HepG2 (cell line): ENCODE measurements around the gene PCSK6. TPM values are rescaled to one million over a fixed set of nuclear protein-coding genes. Genes with fewer than 3 reads are reported as not detected.

Experiments
- ATAC-seq: fragments of 200-7000 bp; cut with Tn5 transposase; 3 replicates; pipeline ENCODE4 v1.9.1; 2020; ENCODE audit warnings: mild to moderate bottlenecking, moderate library complexity
- BruUV-seq: library from RNA; stranded (reverse); fragments of 400-500 nt; replicated peaks from 2 replicates; lab custom pipeline; 2021; lab: Mats Ljungman, UMichigan
- CTCF ChIA-PET: fragments of 300-600 bp; formaldehyde crosslinking; extraction: SDS; loops from one replicate; lab custom pipeline; 2021; ENCODE audit warnings: low total read pairs, inconsistent platforms, low intra/inter-chr PET ratio; lab: Yijun Ruan, JAX
- POLR2A ChIA-PET: fragments of 350-600 bp; sonication (Branson Sonifier 250); formaldehyde crosslinking; loops from one replicate; lab custom pipeline; 2020; ENCODE audit warnings: antibody characterized with exemption, inconsistent platforms; lab: Yijun Ruan, JAX
- DNase-seq: peaks from one replicate; pipeline ENCODE4 v3.0.0-alpha.2; 2015; ENCODE audit warnings: low spot score
- FAIRE-seq: peaks from 3 replicates; lab custom pipeline; 2011; peaks lifted over from hg19 to GRCh38; lab: Jason Lieb, UNC
- H2AFZ ChIP-seq: one replicate; pipeline ENCODE4 v1.6.1; 2011; ENCODE audit warnings: low read length, inconsistent platforms
- H3K27ac ChIP-seq: fragments of 300-600 bp; 3 replicates; pipeline ENCODE4 v1.8.0; 2011; ENCODE audit warnings: mixed run types, mild to moderate bottlenecking, mixed read lengths, low read length, inconsistent platforms; ENCODE audit not compliant: insufficient read depth; ENCODE audit errors: extremely low read length
- H3K27me3 ChIP-seq, 2 experiments: fragments of 200-600 bp in 1 of 2; 2 replicates in 1 of 2; 3 replicates in 1 of 2; pipeline versions ENCODE4 v1.6.0 to v1.8.0; 2011; ENCODE audit warnings: low read length in 2 of 2, mild to moderate bottlenecking in 2 of 2, moderate library complexity in 2 of 2, inconsistent platforms in 1 of 2; ENCODE audit not compliant: insufficient read depth in 2 of 2, control insufficient read depth in 1 of 2
- H3K36me3 ChIP-seq, 2 experiments: fragments of 200-600 bp in 1 of 2; replicated peaks in 1 of 2; 2 replicates in 1 of 2; 3 replicates in 1 of 2; pipeline versions ENCODE4 v1.5.1 to v1.8.0; 2011; ENCODE audit warnings: low read length in 2 of 2, inconsistent platforms in 1 of 2; ENCODE audit not compliant: insufficient read depth in 2 of 2, control insufficient read depth in 1 of 2
- H3K4me1 ChIP-seq: 2 replicates; pipeline ENCODE4 v1.5.1; 2012; ENCODE audit warnings: low read length, inconsistent platforms; ENCODE audit not compliant: insufficient read depth
- H3K4me2 ChIP-seq: 2 replicates; pipeline ENCODE4 v1.6.0; 2011; ENCODE audit warnings: low read depth, low read length, inconsistent platforms
- H3K4me3 ChIP-seq, 3 experiments: fragments of 200-600 bp in 1 of 3; sonication (generic), shearing (Covaris generic) in 1 of 3; replicated peaks in 1 of 3; 2 replicates each; pipeline ENCODE4 v1.5.1; 2011 to 2016; ENCODE audit warnings: low read length in 3 of 3, inconsistent platforms in 2 of 3, low read depth in 2 of 3, mild to moderate bottlenecking in 2 of 3, control low read depth in 1 of 3, mixed read lengths in 1 of 3; ENCODE audit not compliant: insufficient read depth in 1 of 3
- H3K79me2 ChIP-seq: one replicate; pipeline ENCODE4 v1.6.1; 2011; ENCODE audit warnings: low read length, inconsistent platforms; ENCODE audit not compliant: insufficient read depth
- H3K9ac ChIP-seq: 2 replicates; pipeline ENCODE4 v1.6.0; 2011; ENCODE audit warnings: mild to moderate bottlenecking, low read depth, low read length, inconsistent platforms; ENCODE audit not compliant: insufficient read depth
- H3K9me3 ChIP-seq: 2 replicates; pipeline ENCODE4 v1.5.1; 2012; ENCODE audit warnings: mild to moderate bottlenecking, low read length
- H4K20me1 ChIP-seq: 2 replicates; pipeline ENCODE4 v1.6.0; 2011; ENCODE audit warnings: inconsistent platforms, mild to moderate bottlenecking, low read length, moderate library complexity; ENCODE audit not compliant: insufficient read depth
- AHR ChIP-seq: IDR thresholded peaks from 2 replicates; pipeline ENCODE4 v1.6.1; 2018; ENCODE audit warnings: missing genetic modification reagents, missing compliant biosample characterization
- CENPT ChIP-seq: sonication (generic); formaldehyde crosslinking; IDR thresholded peaks from 2 replicates; pipeline ENCODE4 v1.8.0; 2022; ENCODE audit warnings: low read depth, mild to moderate bottlenecking, moderate library complexity, missing genetic modification reagents
- FOXC1 ChIP-seq: sonication (generic); formaldehyde crosslinking; IDR thresholded peaks from 2 replicates; pipeline ENCODE4 v1.8.0; 2022; ENCODE audit warnings: mild to moderate bottlenecking, missing genetic modification reagents, borderline replicate concordance
- GLI4 ChIP-seq: sonication (generic); formaldehyde crosslinking; IDR thresholded peaks from 2 replicates; pipeline ENCODE4 v1.5.1; 2020; ENCODE audit warnings: missing genetic modification reagents, mild to moderate bottlenecking, moderate library complexity, borderline replicate concordance
- KLF13 ChIP-seq: sonication (generic); formaldehyde crosslinking; IDR thresholded peaks from 2 replicates; pipeline ENCODE4 v1.4.0; 2020; ENCODE audit warnings: mild to moderate bottlenecking, missing genetic modification reagents
- MED8 ChIP-seq: sonication (generic); formaldehyde crosslinking; IDR thresholded peaks from 2 replicates; pipeline ENCODE4 v1.8.1; 2023; ENCODE audit warnings: mild to moderate bottlenecking, missing genetic modification reagents; ENCODE audit not compliant: insufficient replicate concordance
- PRPF4 ChIP-seq: fragments of 200-400 bp; formaldehyde crosslinking; IDR thresholded peaks from 2 replicates; pipeline ENCODE4 v1.6.1; 2016; ENCODE audit warnings: low read length, low read depth; ENCODE audit not compliant: poor library complexity, severe bottlenecking
- RBM22 ChIP-seq: fragments of 200-400 bp; formaldehyde crosslinking; optimal IDR thresholded peaks from 2 replicates; pipeline ENCODE3; 2017; ENCODE audit warnings: mild to moderate bottlenecking, low read length, moderate library complexity
- RFX3 ChIP-seq: IDR thresholded peaks from 2 replicates; pipeline ENCODE4 v1.6.1; 2016; ENCODE audit warnings: missing biosample characterization, missing genetic modification reagents
- ZBTB38 ChIP-seq: sonication (generic); formaldehyde crosslinking; IDR thresholded peaks from 2 replicates; pipeline ENCODE4 v1.5.1; 2020; ENCODE audit warnings: mild to moderate bottlenecking, missing genetic modification reagents
- ZFYVE20 ChIP-seq: sonication (generic); formaldehyde crosslinking; IDR thresholded peaks from 2 replicates; pipeline ENCODE4 v1.8.0; 2023; ENCODE audit warnings: low read depth, mild to moderate bottlenecking, moderate library complexity, missing genetic modification reagents, borderline replicate concordance
- ZNF232 ChIP-seq: sonication (generic); formaldehyde crosslinking; IDR thresholded peaks from 2 replicates; pipeline ENCODE4 v1.4.0; 2020; ENCODE audit warnings: missing genetic modification reagents, borderline replicate concordance
- ZNF326 ChIP-seq: sonication (generic); formaldehyde crosslinking; IDR thresholded peaks from 2 replicates; pipeline ENCODE4 v1.4.0; 2020; ENCODE audit warnings: missing genetic modification reagents, borderline replicate concordance
- ZNF460 ChIP-seq: sonication (generic); formaldehyde crosslinking; IDR thresholded peaks from 2 replicates; pipeline ENCODE4 v1.5.1; 2020; ENCODE audit warnings: missing genetic modification reagents, mild to moderate bottlenecking, borderline replicate concordance
- ZNF557 ChIP-seq: sonication (generic); formaldehyde crosslinking; IDR thresholded peaks from 2 replicates; pipeline ENCODE4 v1.4.0; 2020; ENCODE audit warnings: missing genetic modification reagents
- ZNF737 ChIP-seq: sonication (generic); formaldehyde crosslinking; IDR thresholded peaks from 2 replicates; pipeline ENCODE4 v1.5.0; 2020; ENCODE audit warnings: missing genetic modification reagents, mild to moderate bottlenecking, borderline replicate concordance
- WGBS: methylation state at CpG from one replicate; pipeline ENCODE4 v1.1.6; 2017; ENCODE audit warnings: low lambda C conversion rate; 5-methylcytosine and 5-hydroxymethylcytosine counted together
- in situ Hi-C: cut with HindIII; loops from 2 replicates; pipeline ENCODE4 v1.10.0; 2017; ENCODE audit warnings: low pct_unique_long_range_greater_than_20kb; ENCODE audit not compliant: extremely low pct_ligation_motif_present
- intact Hi-C: fragments of 100-400 bp; cut with micrococcal nuclease; formaldehyde crosslinking; loops from one replicate; pipeline ENCODE4 v1.10.0; 2022; ENCODE audit not compliant: unreplicated experiment
- polyA plus RNA-seq, 8 experiments: library from polyadenylated mRNA; depleted of rRNA in 3 of 8; stranded (reverse) in 7 of 8; unstranded in 1 of 8; fragments of >200 nt; fragmentation: Illumina TruSeq in 4 of 8; extraction: Trizol in 4 of 8; gene quantifications; 2 replicates each; pipeline versions ENCODE4 v1.2.1 to v1.2.3, GENCODE V29; 2011 to 2016; ENCODE audit warnings: low read depth in 4 of 8, missing spikeins in 1 of 8, mixed read lengths in 1 of 8; ENCODE audit not compliant: insufficient read depth in 1 of 8
- total RNA-seq, 5 experiments: library from RNA; depleted of rRNA; stranded (reverse); fragments of >200 nt; fragmentation: Illumina TruSeq; extraction: Trizol; gene quantifications; 2 replicates each; pipeline ENCODE4 v1.2.3, GENCODE V29; 2016; ENCODE audit warnings: low read depth in 1 of 5
- TF ChIP-seq, protein P1 (sequence below): IDR thresholded peaks from 2 replicates; pipeline ENCODE4 v1.6.1; 2018; ENCODE audit warnings: missing genetic modification reagents, mild to moderate bottlenecking, missing compliant biosample characterization
- TF ChIP-seq, protein P2 (sequence below): sonication (generic); formaldehyde crosslinking; IDR thresholded peaks from 2 replicates; pipeline ENCODE4 v1.8.1; 2022; ENCODE audit warnings: low read depth, mild to moderate bottlenecking, missing genetic modification reagents
- TF ChIP-seq, protein P3 (sequence below): sonication (generic); formaldehyde crosslinking; IDR thresholded peaks from 2 replicates; pipeline ENCODE4 v1.4.0; 2020; ENCODE audit warnings: missing genetic modification reagents, low read depth, mild to moderate bottlenecking, borderline replicate concordance
- TF ChIP-seq, protein P4 (sequence below): sonication (generic); formaldehyde crosslinking; IDR thresholded peaks from 2 replicates; pipeline ENCODE4 v1.8.0; 2023; ENCODE audit warnings: mild to moderate bottlenecking, missing genetic modification reagents

The PCSK6 gene
- total and polyA plus RNA-seq, 2 of the 13 experiments (the other 11 are each of a cell fraction or from before 2014, with no cell fraction given) = 56.5 to 155 TPM

DNA sequence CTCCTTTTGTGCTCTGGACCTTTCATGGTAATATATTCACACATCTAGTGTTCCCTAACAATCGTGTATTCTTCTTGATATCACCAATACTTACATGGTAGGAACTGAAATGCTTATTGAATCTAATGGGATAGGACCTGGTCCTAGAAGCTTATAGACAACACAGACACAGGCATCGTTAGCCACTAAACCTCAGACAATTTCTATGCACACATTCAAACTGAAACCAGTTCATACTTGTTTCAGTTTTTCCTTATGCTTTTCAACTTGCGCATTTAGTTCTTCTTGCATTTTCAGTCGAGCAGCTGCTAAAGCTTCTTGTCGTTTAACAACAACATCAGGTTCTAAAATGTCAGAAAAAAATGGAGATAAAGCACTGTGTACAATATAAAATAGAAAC is 214.5 kb downstream of the PCSK6 start:
- POLR2A ChIA-PET = no interaction called here
- no peak overlapping the region for H3K4me3 ChIP-seq
- no peak overlapping the region for H3K9ac ChIP-seq
- no peak overlapping the region for H3K4me2 ChIP-seq
- H3K36me3 ChIP-seq = peaks cover 15 to 52% of the 10 kb centered on the region in 2 experiments
- H3K9me3 ChIP-seq = no peaks in the 10 kb centered on the region
- 96% methylated on average over 5 of the region's 5 CpGs for WGBS
- no peaks in the 10 kb centered on the region; the same call in 1 of the 2 replicates for H4K20me1 ChIP-seq
- peaks cover 20% of the 10 kb centered on the region for H3K79me2 ChIP-seq
- H2AFZ ChIP-seq = no peak overlapping the region
- BruUV-seq = TSS peak; percentile 26
- no peaks in the 10 kb centered on the region; a peak in 1 of 5 replicates for H3K27me3 ChIP-seq
- TF ChIP-seq, protein P1, sequence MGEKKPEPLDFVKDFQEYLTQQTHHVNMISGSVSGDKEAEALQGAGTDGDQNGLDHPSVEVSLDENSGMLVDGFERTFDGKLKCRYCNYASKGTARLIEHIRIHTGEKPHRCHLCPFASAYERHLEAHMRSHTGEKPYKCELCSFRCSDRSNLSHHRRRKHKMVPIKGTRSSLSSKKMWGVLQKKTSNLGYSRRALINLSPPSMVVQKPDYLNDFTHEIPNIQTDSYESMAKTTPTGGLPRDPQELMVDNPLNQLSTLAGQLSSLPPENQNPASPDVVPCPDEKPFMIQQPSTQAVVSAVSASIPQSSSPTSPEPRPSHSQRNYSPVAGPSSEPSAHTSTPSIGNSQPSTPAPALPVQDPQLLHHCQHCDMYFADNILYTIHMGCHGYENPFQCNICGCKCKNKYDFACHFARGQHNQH (CRISPR knock-in tag) = no peak
- TF ChIP-seq ZNF460 (no peak), CENPT (no peak), ZNF326 (no peak), RFX3 (CRISPR knock-in tag) (no peak), KLF13 (CRISPR knock-in tag) (no peak), ZBTB38 (CRISPR knock-in tag) (no peak), RBM22 (no peak), FOXC1 (CRISPR knock-in tag) (no peak), ZNF737 (CRISPR knock-in tag) (no peak), ZFYVE20 (CRISPR knock-in tag) (no peak), AHR (CRISPR knock-in tag) (no peak), ZNF232 (no peak), MED8 (no peak), ZNF557 (CRISPR knock-in tag) (no peak), PRPF4 (no peak), GLI4 (CRISPR knock-in tag) (no peak)
- TF ChIP-seq, protein P2, sequence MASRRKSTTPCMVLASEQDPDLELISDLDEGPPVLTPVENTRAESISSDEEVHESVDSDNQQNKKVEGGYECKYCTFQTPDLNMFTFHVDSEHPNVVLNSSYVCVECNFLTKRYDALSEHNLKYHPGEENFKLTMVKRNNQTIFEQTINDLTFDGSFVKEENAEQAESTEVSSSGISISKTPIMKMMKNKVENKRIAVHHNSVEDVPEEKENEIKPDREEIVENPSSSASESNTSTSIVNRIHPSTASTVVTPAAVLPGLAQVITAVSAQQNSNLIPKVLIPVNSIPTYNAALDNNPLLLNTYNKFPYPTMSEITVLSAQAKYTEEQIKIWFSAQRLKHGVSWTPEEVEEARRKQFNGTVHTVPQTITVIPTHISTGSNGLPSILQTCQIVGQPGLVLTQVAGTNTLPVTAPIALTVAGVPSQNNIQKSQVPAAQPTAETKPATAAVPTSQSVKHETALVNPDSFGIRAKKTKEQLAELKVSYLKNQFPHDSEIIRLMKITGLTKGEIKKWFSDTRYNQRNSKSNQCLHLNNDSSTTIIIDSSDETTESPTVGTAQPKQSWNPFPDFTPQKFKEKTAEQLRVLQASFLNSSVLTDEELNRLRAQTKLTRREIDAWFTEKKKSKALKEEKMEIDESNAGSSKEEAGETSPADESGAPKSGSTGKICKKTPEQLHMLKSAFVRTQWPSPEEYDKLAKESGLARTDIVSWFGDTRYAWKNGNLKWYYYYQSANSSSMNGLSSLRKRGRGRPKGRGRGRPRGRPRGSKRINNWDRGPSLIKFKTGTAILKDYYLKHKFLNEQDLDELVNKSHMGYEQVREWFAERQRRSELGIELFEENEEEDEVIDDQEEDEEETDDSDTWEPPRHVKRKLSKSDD (CRISPR knock-in tag) = no peak
- TF ChIP-seq, protein P3, sequence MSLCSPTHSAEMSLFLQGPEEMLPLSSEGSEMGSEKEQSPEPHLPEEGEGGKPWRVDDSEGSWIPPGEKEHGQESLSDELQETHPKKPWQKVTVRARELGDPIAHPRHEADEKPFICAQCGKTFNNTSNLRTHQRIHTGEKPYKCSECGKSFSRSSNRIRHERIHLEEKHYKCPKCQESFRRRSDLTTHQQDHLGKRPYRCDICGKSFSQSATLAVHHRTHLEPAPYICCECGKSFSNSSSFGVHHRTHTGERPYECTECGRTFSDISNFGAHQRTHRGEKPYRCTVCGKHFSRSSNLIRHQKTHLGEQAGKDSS (CRISPR knock-in tag) = no peak
- TF ChIP-seq, protein P4, sequence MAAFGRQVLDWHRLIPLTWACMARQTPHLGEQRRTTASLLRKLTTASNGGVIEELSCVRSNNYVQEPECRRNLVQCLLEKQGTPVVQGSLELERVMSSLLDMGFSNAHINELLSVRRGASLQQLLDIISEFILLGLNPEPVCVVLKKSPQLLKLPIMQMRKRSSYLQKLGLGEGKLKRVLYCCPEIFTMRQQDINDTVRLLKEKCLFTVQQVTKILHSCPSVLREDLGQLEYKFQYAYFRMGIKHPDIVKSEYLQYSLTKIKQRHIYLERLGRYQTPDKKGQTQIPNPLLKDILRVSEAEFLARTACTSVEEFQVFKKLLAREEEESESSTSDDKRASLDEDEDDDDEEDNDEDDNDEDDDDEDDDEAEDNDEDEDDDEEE (CRISPR knock-in tag) = no peak
- intact Hi-C loops = no loop called here
- no peak for ATAC-seq
- DNase-seq = no peak
- no peak overlapping the region for H3K27ac ChIP-seq
- H3K4me1 ChIP-seq = peaks cover 30% of the 10 kb centered on the region
- FAIRE-seq = no peak
- CTCF ChIA-PET = no interaction called here
- in situ Hi-C loops = no loop called here
